GM23248 (cell line): Measurements from ENCODE around the gene CENPM.

Experiments used
- EZH2 ChIP-seq: fragments of 200-600 bp; sonication (generic); IDR thresholded peaks from 2 replicates; pipeline ENCODE4 v1.6.1; 2018; ENCODE audit warnings: antibody characterized with exemption, mild to moderate bottlenecking; ENCODE audit not compliant: insufficient read depth, poor library complexity, severe bottlenecking
- EZH2phosphoT487 ChIP-seq: fragments of 200-600 bp; sonication (generic); IDR thresholded peaks from 2 replicates; pipeline ENCODE4 v1.6.1; 2018; ENCODE audit warnings: antibody characterized with exemption, moderate library complexity, mild to moderate bottlenecking, low read depth; ENCODE audit not compliant: insufficient read depth

GRCh38 chr22:41917903-41918791 is 28.8 kb downstream of the CENPM start:
- TF ChIP-seq EZH2 = no peak
- TF ChIP-seq EZH2phosphoT487 = no peak
